ENCODE results near the gene FAM83C. TPM values are rescaled to one million over a fixed set of nuclear protein-coding genes. Genes with fewer than 3 reads are reported as not detected.

Gene FAM83C
- total RNA-seq, 1 experiment from 2014 or later: not detected

DNA sequence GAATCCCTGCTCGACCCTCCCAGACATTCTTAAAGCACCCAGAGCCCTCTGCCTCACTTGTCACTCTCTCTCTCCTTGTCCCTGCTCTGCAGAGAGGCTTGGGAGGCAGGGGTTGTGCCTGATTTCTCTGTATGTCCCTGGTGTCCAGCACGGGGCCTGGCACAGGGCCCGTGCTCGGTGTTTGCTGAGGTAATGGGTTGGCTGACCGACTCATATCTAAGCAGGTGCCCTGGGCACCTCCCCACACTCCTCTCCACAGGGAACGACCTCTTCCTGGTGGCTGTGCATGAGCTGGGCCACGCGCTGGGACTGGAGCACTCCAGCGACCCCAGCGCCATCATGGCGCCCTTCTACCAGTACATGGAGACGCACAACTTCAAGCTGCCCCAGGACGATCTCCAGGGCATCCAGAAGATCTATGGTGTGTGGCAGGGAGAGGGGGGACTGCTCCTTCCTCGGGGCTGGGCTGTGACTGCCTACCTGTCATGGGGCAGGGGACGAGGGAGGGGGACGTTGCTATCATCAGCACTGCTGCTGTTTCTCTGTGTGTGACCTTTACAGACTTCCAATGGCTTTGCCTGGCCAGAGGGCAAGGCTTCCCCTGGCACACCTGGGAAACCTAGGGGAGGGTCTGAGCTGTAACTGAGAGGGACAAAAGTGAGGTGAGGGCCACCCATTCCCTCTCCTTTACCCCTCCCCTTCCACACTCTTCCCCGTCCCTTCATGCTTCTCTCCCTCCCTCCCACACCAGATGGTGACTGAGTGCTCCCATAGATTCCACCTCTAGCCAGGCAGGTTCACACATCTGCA lies 28.5 kb downstream of the FAM83C start:
- Histone ChIP-seq H2AFZ (ENCODE audit: low read depth, low read length, poor library complexity, severe bottlenecking) (no peak overlapping the region), H3K9ac (ENCODE audit: low read length) (peak overlapping the region; percentile 25), H3K79me2 (ENCODE audit: insufficient read depth, low read length) (no peaks in the 10 kb centered on the region), H3K4me3 (replicated peaks in 1 of 2; ENCODE audit: low read depth in 1 of 2, low read length in 2 of 2) (peak overlapping the region in 1 of 2 experiments; percentile 31; a peak in 2 of 4 replicates), H4K20me1 (ENCODE audit: insufficient read depth) (no peaks in the 10 kb centered on the region), H3K9me3 (ENCODE audit: control insufficient read depth in 1 of 2, insufficient read depth in 1 of 2, low read depth in 1 of 2, low read length in 2 of 2) (no peaks in the 10 kb centered on the region), H3K9me2 (ENCODE audit: insufficient read depth) (no peaks in the 10 kb centered on the region), H3K4me1 (ENCODE audit: control insufficient read depth in 1 of 2, insufficient read depth in 2 of 2, low read length in 2 of 2) (peaks cover 23% of the 10 kb centered on the region in 2 experiments), H3K36me3 (ENCODE audit: control insufficient read depth in 1 of 2, insufficient read depth in 2 of 2, low read length in 2 of 2) (no peaks in the 10 kb centered on the region), H3K27me3 (ENCODE audit: insufficient read depth, low read length) (no peaks in the 10 kb centered on the region), H3K4me2 (ENCODE audit: low read length) (peak overlapping the region; percentile 74), H3K27ac (ENCODE audit: low read depth, low read length) (peak overlapping the region; percentile 74)
- intact Hi-C loops (cut with micrococcal nuclease): loop anchor here (1.0 to 10.0 kb wide), 2 partner anchors 118 to 389 kb away; partner anchors contain the start of genes ACSS2 and GGT7
- DNase-seq (ENCODE audit: low read depth, low spot score) (no peak), ATAC-seq (peak; percentile 54)
- BruUV-seq (replicated peaks): no TSS peak
- no peak for TF ChIP-seq EGR1 (IDR thresholded peaks at IDR 0.05; ENCODE audit: low read depth)
- TF ChIP-seq SIN3A (IDR thresholded peaks at IDR 0.05; ENCODE audit: low read depth): no peak
- TF ChIP-seq RAD21 (IDR thresholded peaks at IDR 0.05; ENCODE audit: low read depth): no peak
- TF ChIP-seq JUND (IDR thresholded peaks at IDR 0.05): no peak
- no peak for TF ChIP-seq SRF (IDR thresholded peaks at IDR 0.05; ENCODE audit: low read depth)
- TF ChIP-seq ZNF274 (IDR thresholded peaks at IDR 0.05; ENCODE audit: low read depth, low read length): no peak
- TF ChIP-seq, protein P1, sequence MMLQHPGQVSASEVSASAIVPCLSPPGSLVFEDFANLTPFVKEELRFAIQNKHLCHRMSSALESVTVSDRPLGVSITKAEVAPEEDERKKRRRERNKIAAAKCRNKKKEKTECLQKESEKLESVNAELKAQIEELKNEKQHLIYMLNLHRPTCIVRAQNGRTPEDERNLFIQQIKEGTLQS (IDR thresholded peaks at IDR 0.05): no peak
- TF ChIP-seq, protein P2, sequence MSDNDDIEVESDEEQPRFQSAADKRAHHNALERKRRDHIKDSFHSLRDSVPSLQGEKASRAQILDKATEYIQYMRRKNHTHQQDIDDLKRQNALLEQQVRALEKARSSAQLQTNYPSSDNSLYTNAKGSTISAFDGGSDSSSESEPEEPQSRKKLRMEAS (IDR thresholded peaks at IDR 0.05): no peak
- no peak for TF ChIP-seq POLR2A (IDR thresholded peaks at IDR 0.05; ENCODE audit: borderline replicate concordance, extremely low read depth, insufficient read depth, insufficient read length)
- RAD21 ChIA-PET (ENCODE audit: low non-redundant PET in 1 of 2, low total read pairs in 2 of 2, uncharacterized antibody in 2 of 2, unreplicated experiment in 2 of 2): interaction anchor here in 1 of 2 experiments (0.6 kb wide), 1 partner anchor 90 kb away, joined by 5 read pairs; no protein-coding TSS in a partner anchor
- POLR2A ChIA-PET: interaction anchor here (0.6 to 1.0 kb wide), 2 partner anchors 14 to 122 kb away, joined by 4 to 5 read pairs; partner anchors contain the start of gene MMP24OS
- CTCF ChIA-PET: interaction anchor here (0.6 to 2.6 kb wide), 6 partner anchors 9 to 756 kb away, joined by 3 to 16 read pairs (median 3); partner anchors contain the start of gene EDEM2
